ENCODE measurements around the gene SENP7. TPM values are rescaled to one million over a fixed set of nuclear protein-coding genes. Genes with fewer than 3 reads are reported as not detected.

SENP7 gene
- total and polyA plus RNA-seq, 2 experiments from 2014 or later, result 5.0 to 9.0 TPM

- Mint-ChIP-seq H3K4me3 (no peak overlapping the region), H3K36me3 (ENCODE audit: low read depth) (no peaks in the 10 kb centered on the region), H3K27ac (no peak overlapping the region), H3K27me3 (ENCODE audit: insufficient read depth, low read depth, poor library complexity) (peaks cover 9% of the 10 kb centered on the region), H3K9me3 (no peaks in the 10 kb centered on the region), H3K4me1 (peaks cover 7% of the 10 kb centered on the region; the same call in 1 of the 3 replicates)
- no peak for ATAC-seq
- Histone ChIP-seq H3K4me1 (ENCODE audit: insufficient read depth) (peaks cover 6% of the 10 kb centered on the region; the same call in 1 of the 2 replicates), H3K9me2 (ENCODE audit: insufficient read depth) (no peaks in the 10 kb centered on the region), H3K27me3 (ENCODE audit: insufficient read depth) (peaks cover 25% of the 10 kb centered on the region), H2AFZ (no peak overlapping the region), H3K27ac (ENCODE audit: low read depth) (no peak overlapping the region), H3F3A (replicated peaks; ENCODE audit: low read depth) (no peaks in the 10 kb centered on the region), H3K4me2 (no peak overlapping the region), H3K36me3 (ENCODE audit: insufficient read depth) (no peaks in the 10 kb centered on the region), H4K20me1 (replicated peaks; ENCODE audit: insufficient read depth) (no peaks in the 10 kb centered on the region), H3K79me2 (replicated peaks; ENCODE audit: insufficient read depth) (no peaks in the 10 kb centered on the region), H3K4me3 (no peak overlapping the region)
- DNase-seq (ENCODE audit: low spot score), result no peak
- no peak for TF ChIP-seq NANOG (IDR thresholded peaks at IDR 0.05; ENCODE audit: borderline replicate concordance)
- TF ChIP-seq CTCF (conservative IDR thresholded peaks at IDR 0.05; ENCODE audit: low read depth in 2 of 2), result no peak
- TF ChIP-seq EZH2phosphoT487 (IDR thresholded peaks at IDR 0.05; ENCODE audit: unreplicated experiment), result no peak
- no peak for TF ChIP-seq ETS1 (IDR thresholded peaks at IDR 0.05)
- no peak for TF ChIP-seq ZNF331 (CRISPR knock-in tag; IDR thresholded peaks at IDR 0.05; ENCODE audit: low read depth)
- no peak for TF ChIP-seq ZNF462 (CRISPR knock-in tag; IDR thresholded peaks at IDR 0.05)
- no peak for TF ChIP-seq STAT1 (IDR thresholded peaks at IDR 0.05; ENCODE audit: unreplicated experiment)
- TF ChIP-seq EZH2 (IDR thresholded peaks at IDR 0.05; ENCODE audit: low read depth, unreplicated experiment), result no peak
- TF ChIP-seq CREB1 (CRISPR knock-in tag; IDR thresholded peaks at IDR 0.05; ENCODE audit: low read depth), result no peak
- TF ChIP-seq ZNF114 (CRISPR knock-in tag; IDR thresholded peaks at IDR 0.05), result no peak
- TF ChIP-seq REST (IDR thresholded peaks at IDR 0.05; ENCODE audit: unreplicated experiment), result no peak
- TF ChIP-seq JUNB (IDR thresholded peaks at IDR 0.05; ENCODE audit: unreplicated experiment), result no peak
- no peak for TF ChIP-seq POLR2AphosphoS5 (IDR thresholded peaks at IDR 0.05; ENCODE audit: low read depth)
These were observed 234.3 kb downstream of the SENP7 start for GRCh38 chr3:101278727-101279126.
